Measurements from ENCODE around the gene IGFBP4. TPM values are rescaled to one million over a fixed set of nuclear protein-coding genes. Genes with fewer than 3 reads are reported as not detected.
A peak's percentile ranks its signal among the peaks of the same experiment; 100 is the strongest.

Gene IGFBP4
- total and polyA plus RNA-seq, 2 donors from 2014 or later = 545 to 743 TPM

DNA sequence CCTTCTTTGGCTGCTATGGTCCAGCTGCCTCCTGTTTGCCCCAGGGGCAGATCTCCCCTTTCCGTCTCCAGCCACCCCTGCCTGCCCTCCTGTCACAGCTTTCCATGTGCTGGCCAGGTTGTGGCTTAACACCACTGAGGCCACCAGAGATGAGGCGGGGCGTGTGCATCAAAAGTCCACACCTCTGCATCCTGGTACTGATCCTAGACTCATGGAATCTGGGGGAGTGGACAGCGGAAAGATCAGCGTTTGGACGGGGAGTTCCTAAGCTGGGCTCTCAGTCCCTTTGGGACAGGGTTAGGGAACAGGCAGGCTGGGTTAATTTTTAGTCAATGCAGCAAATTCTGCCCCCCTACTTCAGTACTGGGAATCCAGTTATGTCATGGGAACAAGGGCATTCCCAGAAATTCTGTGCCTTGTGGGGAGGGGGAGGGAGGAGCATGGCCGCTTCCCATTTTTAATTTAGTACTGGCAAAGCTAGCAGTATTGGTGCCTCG, 3.9 kb downstream of the IGFBP4 start:
- TF ChIP-seq, protein P1, sequence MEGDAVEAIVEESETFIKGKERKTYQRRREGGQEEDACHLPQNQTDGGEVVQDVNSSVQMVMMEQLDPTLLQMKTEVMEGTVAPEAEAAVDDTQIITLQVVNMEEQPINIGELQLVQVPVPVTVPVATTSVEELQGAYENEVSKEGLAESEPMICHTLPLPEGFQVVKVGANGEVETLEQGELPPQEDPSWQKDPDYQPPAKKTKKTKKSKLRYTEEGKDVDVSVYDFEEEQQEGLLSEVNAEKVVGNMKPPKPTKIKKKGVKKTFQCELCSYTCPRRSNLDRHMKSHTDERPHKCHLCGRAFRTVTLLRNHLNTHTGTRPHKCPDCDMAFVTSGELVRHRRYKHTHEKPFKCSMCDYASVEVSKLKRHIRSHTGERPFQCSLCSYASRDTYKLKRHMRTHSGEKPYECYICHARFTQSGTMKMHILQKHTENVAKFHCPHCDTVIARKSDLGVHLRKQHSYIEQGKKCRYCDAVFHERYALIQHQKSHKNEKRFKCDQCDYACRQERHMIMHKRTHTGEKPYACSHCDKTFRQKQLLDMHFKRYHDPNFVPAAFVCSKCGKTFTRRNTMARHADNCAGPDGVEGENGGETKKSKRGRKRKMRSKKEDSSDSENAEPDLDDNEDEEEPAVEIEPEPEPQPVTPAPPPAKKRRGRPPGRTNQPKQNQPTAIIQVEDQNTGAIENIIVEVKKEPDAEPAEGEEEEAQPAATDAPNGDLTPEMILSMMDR (IDR thresholded peaks at IDR 0.05; ENCODE audit: borderline replicate concordance, extremely low read depth, insufficient read depth) = no peak
- Histone ChIP-seq H3K9ac (ENCODE audit: low read length in 3 of 3) (peak overlapping the region in 1 of 3 donors; percentile 74), H3K27ac (ENCODE audit: low read depth in 2 of 2, low read length in 2 of 2) (peak overlapping the region; percentile 91 to 93), H3K36me3 (ENCODE audit: control insufficient read depth in 2 of 3, insufficient read depth in 3 of 3, low read length in 3 of 3) (peaks cover 0 to 14% (median 4%) of the 10 kb centered on the region in 3 donors), H3K4me3 (ENCODE audit: low read length in 3 of 3) (peak overlapping the region in 2 of 3 donors; percentile 55 to 66), H3K27me3 (ENCODE audit: control insufficient read depth, insufficient read depth, low read length) (no peaks in the 10 kb centered on the region), H3K4me1 (ENCODE audit: control insufficient read depth in 2 of 3, insufficient read depth in 2 of 3, low read depth in 1 of 3, low read length in 3 of 3) (peaks cover 6 to 51% (median 34%) of the 10 kb centered on the region in 3 donors), H3K9me3 (ENCODE audit: control insufficient read depth in 2 of 3, insufficient read depth in 1 of 3, low read length in 3 of 3) (no peaks in the 10 kb centered on the region)
- FAIRE-seq = no peak
- intact Hi-C loops (cut with DNase I) = loop anchor here (10.0 kb wide), 1 partner anchor 88 kb away; no protein-coding TSS in a partner anchor
- DNase-seq = peak in 3 of 5 donors; percentile 40 to 85 (median 60)

DNA sequence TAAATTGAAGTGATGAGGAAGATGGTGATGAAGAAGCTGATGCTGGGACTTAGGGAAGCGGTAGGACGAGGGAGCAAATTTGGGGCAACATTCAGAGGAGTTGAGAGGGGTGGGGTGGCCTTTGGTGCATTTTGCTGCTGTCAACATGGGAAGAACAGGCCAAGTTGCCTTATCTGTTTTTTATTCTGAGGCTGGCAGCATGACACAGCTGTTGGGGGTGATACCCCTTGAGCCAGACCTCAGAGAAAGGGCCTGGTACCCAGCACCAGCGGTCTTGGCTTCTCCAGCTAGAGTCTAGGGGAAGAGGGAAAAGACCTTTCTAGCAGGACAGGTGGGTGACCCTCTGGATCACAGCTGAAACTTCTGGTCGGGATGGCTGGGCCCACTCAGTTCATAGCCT, 4.6 kb downstream of the IGFBP4 start:
- TF ChIP-seq, protein P1 (IDR thresholded peaks at IDR 0.05; ENCODE audit: borderline replicate concordance, extremely low read depth, insufficient read depth) = no peak
- Histone ChIP-seq H3K4me3 (ENCODE audit: low read length in 3 of 3) (peak overlapping the region in 2 of 3 donors; percentile 54 to 66), H3K9me3 (ENCODE audit: control insufficient read depth in 2 of 3, insufficient read depth in 1 of 3, low read length in 3 of 3) (no peaks in the 10 kb centered on the region), H3K4me1 (ENCODE audit: control insufficient read depth in 2 of 3, insufficient read depth in 2 of 3, low read depth in 1 of 3, low read length in 3 of 3) (peaks cover 6 to 57% (median 35%) of the 10 kb centered on the region in 3 donors), H3K9ac (ENCODE audit: low read length in 3 of 3) (peak overlapping the region in 1 of 3 donors; percentile 74), H3K36me3 (ENCODE audit: control insufficient read depth in 2 of 3, insufficient read depth in 3 of 3, low read length in 3 of 3) (peaks cover 0 to 19% (median 6%) of the 10 kb centered on the region in 3 donors), H3K27ac (ENCODE audit: low read depth in 2 of 2, low read length in 2 of 2) (peak overlapping the region; percentile 91 to 93), H3K27me3 (ENCODE audit: control insufficient read depth, insufficient read depth, low read length) (no peaks in the 10 kb centered on the region)
- intact Hi-C loops (cut with DNase I) = loop anchor here (10.0 kb wide), 1 partner anchor 87 kb away; no protein-coding TSS in a partner anchor
- DNase-seq (no peak), FAIRE-seq (no peak)

DNA sequence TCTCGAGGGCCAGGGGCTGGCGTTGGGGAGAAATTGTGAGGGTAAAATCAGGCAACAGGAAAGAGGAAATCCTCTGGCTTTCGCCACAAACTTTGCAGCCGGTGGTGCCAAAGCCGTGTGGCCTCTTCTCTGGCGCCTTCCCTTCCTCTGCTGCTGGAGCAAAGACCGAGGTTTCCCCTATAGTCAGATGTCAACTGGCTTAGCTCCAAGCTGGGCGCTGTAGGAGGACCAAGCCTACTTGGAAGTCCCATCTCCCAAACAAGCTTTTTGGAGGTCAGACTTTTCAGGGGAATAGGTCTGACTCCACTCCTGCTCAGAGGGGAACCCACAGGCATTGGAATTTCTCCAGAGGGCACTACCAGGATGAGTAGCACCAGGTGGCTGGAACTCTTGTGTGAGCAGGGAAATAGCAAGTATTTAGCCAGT, 5.0 kb downstream of the IGFBP4 start:
- H3K27ac ChIP-seq (ENCODE audit: low read depth in 2 of 2, low read length in 2 of 2) = peak overlapping the region; percentile 91 to 93
- peak overlapping the region in 1 of 3 donors; percentile 74 for H3K9ac ChIP-seq (ENCODE audit: low read length in 3 of 3)
- H3K4me1 ChIP-seq (ENCODE audit: control insufficient read depth in 2 of 3, insufficient read depth in 2 of 3, low read depth in 1 of 3, low read length in 3 of 3) = peaks cover 6 to 57% (median 34%) of the 10 kb centered on the region in 3 donors
- intact Hi-C loops (cut with DNase I) = loop anchor here (10.0 kb wide), 1 partner anchor 87 kb away; no protein-coding TSS in a partner anchor
- TF ChIP-seq, protein P1 (IDR thresholded peaks at IDR 0.05; ENCODE audit: borderline replicate concordance, extremely low read depth, insufficient read depth) = no peak
- no peaks in the 10 kb centered on the region for H3K9me3 ChIP-seq (ENCODE audit: control insufficient read depth in 2 of 3, insufficient read depth in 1 of 3, low read length in 3 of 3)
- peak overlapping the region in 2 of 3 donors; percentile 54 to 66 for H3K4me3 ChIP-seq (ENCODE audit: low read length in 3 of 3)
- DNase-seq (no peak), FAIRE-seq (no peak)
- no peaks in the 10 kb centered on the region for H3K27me3 ChIP-seq (ENCODE audit: control insufficient read depth, insufficient read depth, low read length)
- H3K36me3 ChIP-seq (ENCODE audit: control insufficient read depth in 2 of 3, insufficient read depth in 3 of 3, low read length in 3 of 3) = peaks cover 0 to 23% (median 8%) of the 10 kb centered on the region in 3 donors
